MCF 10A (cell line): Measurements from ENCODE around the gene MUC5AC. TPM values are rescaled to one million over a fixed set of nuclear protein-coding genes. Genes with fewer than 3 reads are reported as not detected.

Experiments used
- BruUV-seq: library from RNA; stranded (reverse); fragments of 400-500 nt; replicated peaks from 2 replicates; lab custom pipeline; 2021; lab: Mats Ljungman, UMichigan
- CTCF ChIA-PET: fragments of 300-600 bp; sonication (Branson Sonifier 250); formaldehyde crosslinking; extraction: SDS; loops from one replicate; lab custom pipeline; 2021; ENCODE audit warnings: antibody characterized with exemption, inconsistent platforms; lab: Yijun Ruan, JAX
- POLR2A ChIA-PET: fragments of 300-600, 350-650 bp; sonication (Branson Sonifier 250); formaldehyde crosslinking; extraction: SDS; loops from one replicate; lab custom pipeline; 2020; ENCODE audit warnings: antibody characterized with exemption, inconsistent platforms; lab: Yijun Ruan, JAX
- DNase-seq: peaks from one replicate; pipeline ENCODE4 v3.0.0-alpha.2; 2018; ENCODE audit not compliant: unreplicated experiment
- H3K27ac Mint-ChIP-seq: one replicate; pipeline ENCODE4 v1.8.0; 2022; ENCODE audit warnings: mild to moderate bottlenecking, low read depth, mixed read lengths; ENCODE audit not compliant: unreplicated experiment
- H3K27me3 Mint-ChIP-seq: one replicate; pipeline ENCODE4 v1.8.0; 2022; ENCODE audit warnings: mixed read lengths; ENCODE audit not compliant: insufficient read depth, unreplicated experiment
- H3K36me3 Mint-ChIP-seq: one replicate; pipeline ENCODE4 v1.8.0; 2022; ENCODE audit warnings: mild to moderate bottlenecking, moderate library complexity, mixed read lengths; ENCODE audit not compliant: insufficient read depth, unreplicated experiment
- H3K4me1 Mint-ChIP-seq: one replicate; pipeline ENCODE4 v1.8.0; 2022; ENCODE audit warnings: mixed read lengths; ENCODE audit not compliant: insufficient read depth, unreplicated experiment
- H3K4me3 Mint-ChIP-seq: one replicate; pipeline ENCODE4 v1.8.0; 2022; ENCODE audit warnings: mild to moderate bottlenecking, moderate library complexity, mixed read lengths; ENCODE audit not compliant: unreplicated experiment
- H3K9me3 Mint-ChIP-seq: one replicate; pipeline ENCODE4 v1.8.0; 2022; ENCODE audit warnings: mixed read lengths; ENCODE audit not compliant: unreplicated experiment
- intact Hi-C: fragments of 100-400 bp; cut with micrococcal nuclease; formaldehyde crosslinking; loops from 2 replicates; pipeline ENCODE4 v1.14.1; 2022
- total RNA-seq: library from RNA; stranded (reverse); gene quantifications from 2 replicates; pipeline ENCODE4 v1.2.3, GENCODE V29; 2022
- TF ChIP-seq, protein P1 (sequence below): fragments of 200-600 bp; IDR thresholded peaks from one replicate; pipeline ENCODE4 v1.8.0; 2022; ENCODE audit warnings: antibody characterized with exemption, mild to moderate bottlenecking; ENCODE audit not compliant: unreplicated experiment

The MUC5AC gene
- total RNA-seq, 1 experiment from 2014 or later = not detected

DNA sequence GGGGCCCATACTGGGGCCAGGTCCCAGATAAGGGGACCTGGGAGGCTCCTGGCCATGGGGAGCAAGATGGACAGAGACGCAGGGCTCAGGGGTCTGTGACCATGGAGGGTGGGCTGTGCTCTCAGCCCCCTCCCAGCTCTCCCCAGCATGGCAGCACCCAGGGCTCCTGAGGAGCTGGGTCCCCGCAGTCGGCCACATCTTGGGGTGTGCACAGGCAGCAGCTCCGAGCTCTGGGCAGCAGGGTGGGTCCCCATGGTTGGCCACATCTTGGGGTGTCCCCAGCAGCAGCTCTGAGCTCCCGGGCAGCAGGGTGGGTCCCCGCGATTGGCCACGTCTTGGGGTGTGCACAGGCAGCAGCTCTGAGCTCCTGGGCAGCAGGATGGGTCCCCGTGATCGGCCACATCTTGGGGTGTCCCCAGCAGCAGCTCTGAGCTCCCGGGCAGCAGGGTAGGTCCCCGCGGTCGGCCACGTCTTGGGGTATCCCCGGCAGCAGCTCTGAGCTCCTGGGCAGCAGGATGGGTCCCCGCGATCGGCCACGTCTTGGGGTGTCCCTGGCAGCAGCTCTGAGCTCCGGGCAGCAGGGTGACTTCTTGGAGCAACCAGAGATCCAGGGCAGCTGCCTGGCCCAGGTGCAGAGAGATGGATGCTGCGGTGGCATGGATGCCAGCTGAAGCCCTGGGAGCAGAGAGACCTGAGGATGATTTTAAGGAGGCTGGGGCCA lies 46.8 kb downstream of the MUC5AC start:
- no peaks in the 10 kb centered on the region for H3K27me3 Mint-ChIP-seq
- no peaks in the 10 kb centered on the region for H3K4me1 Mint-ChIP-seq
- H3K36me3 Mint-ChIP-seq = no peaks in the 10 kb centered on the region
- TF ChIP-seq, protein P1, sequence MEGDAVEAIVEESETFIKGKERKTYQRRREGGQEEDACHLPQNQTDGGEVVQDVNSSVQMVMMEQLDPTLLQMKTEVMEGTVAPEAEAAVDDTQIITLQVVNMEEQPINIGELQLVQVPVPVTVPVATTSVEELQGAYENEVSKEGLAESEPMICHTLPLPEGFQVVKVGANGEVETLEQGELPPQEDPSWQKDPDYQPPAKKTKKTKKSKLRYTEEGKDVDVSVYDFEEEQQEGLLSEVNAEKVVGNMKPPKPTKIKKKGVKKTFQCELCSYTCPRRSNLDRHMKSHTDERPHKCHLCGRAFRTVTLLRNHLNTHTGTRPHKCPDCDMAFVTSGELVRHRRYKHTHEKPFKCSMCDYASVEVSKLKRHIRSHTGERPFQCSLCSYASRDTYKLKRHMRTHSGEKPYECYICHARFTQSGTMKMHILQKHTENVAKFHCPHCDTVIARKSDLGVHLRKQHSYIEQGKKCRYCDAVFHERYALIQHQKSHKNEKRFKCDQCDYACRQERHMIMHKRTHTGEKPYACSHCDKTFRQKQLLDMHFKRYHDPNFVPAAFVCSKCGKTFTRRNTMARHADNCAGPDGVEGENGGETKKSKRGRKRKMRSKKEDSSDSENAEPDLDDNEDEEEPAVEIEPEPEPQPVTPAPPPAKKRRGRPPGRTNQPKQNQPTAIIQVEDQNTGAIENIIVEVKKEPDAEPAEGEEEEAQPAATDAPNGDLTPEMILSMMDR = no peak
- no TSS peak for BruUV-seq
- POLR2A ChIA-PET = interaction anchor here (1.1 kb wide), 1 partner anchor 57 kb away, joined by 3 read pairs; no protein-coding TSS in a partner anchor
- no peak for DNase-seq
- H3K9me3 Mint-ChIP-seq = no peaks in the 10 kb centered on the region
- H3K27ac Mint-ChIP-seq = no peak overlapping the region
- CTCF ChIA-PET = interaction anchor here (0.7 to 1.4 kb wide), 5 partner anchors 307 to 775 kb away, joined by 3 to 6 read pairs (median 5); no protein-coding TSS in a partner anchor
- no peak overlapping the region for H3K4me3 Mint-ChIP-seq
- intact Hi-C loops = loop anchor here (5.0 to 10.0 kb wide), 2 partner anchors 90 to 103 kb away; partner anchors contain the start of gene TOLLIP

DNA sequence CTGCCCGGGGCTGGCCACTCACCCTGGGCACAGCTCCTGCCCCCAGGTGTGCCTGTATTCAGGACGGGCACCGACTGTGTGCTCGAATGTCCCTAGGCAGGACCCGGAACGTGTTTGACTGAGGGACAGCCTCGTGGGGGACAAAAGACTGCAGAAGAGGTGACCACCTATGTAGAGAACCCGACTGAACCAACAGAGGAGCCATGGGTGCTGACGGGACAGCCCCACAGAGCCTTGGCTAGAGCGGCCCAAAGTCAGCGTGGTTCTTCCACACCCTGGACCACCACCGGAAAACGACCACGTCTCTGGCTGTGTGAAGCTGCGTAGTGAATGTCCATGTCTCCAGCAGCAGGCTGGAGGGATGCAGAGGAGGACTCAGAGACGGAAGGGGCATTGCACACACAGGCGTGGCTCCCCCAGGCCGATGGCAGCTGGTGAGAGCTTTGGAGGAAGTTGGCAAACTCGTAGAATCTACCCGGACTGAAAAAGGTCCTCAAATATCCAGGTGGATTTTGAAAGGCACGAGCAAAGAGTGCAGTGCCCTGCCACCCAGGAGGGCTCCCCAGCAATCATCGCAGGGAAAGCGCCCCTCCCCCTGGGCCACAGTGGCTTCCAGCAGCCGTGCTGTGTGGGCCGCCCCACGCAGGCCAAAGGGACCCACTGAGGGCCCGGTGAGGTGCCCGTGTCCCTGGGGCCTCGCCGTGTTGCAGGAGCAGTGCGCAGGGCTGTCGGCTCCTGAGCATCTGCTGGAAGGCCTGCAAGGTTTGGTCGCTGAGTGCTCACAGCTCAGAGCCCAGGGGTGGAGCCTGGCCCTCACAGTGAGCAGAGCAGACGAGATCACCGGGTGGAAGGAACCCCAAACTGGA lies 47.6 kb downstream of the MUC5AC start:
- ChIA-PET CTCF (interaction anchor here (0.8 to 1.4 kb wide), 3 partner anchors 310 to 701 kb away, joined by 3 to 6 read pairs (median 6); no protein-coding TSS in a partner anchor), POLR2A (interaction anchor here (1.1 kb wide), 1 partner anchor 57 kb away, joined by 3 read pairs; no protein-coding TSS in a partner anchor)
- H3K27ac Mint-ChIP-seq = no peak overlapping the region
- intact Hi-C loops = loop anchor here (10.0 kb wide), 1 partner anchor 91 kb away; no protein-coding TSS in a partner anchor
- TF ChIP-seq, protein P1 = no peak
- no peak overlapping the region for H3K4me3 Mint-ChIP-seq
- no peaks in the 10 kb centered on the region for H3K9me3 Mint-ChIP-seq
- no peaks in the 10 kb centered on the region for H3K27me3 Mint-ChIP-seq
- no peak for DNase-seq
- BruUV-seq = no TSS peak
- H3K36me3 Mint-ChIP-seq = no peaks in the 10 kb centered on the region
- H3K4me1 Mint-ChIP-seq = no peaks in the 10 kb centered on the region

DNA sequence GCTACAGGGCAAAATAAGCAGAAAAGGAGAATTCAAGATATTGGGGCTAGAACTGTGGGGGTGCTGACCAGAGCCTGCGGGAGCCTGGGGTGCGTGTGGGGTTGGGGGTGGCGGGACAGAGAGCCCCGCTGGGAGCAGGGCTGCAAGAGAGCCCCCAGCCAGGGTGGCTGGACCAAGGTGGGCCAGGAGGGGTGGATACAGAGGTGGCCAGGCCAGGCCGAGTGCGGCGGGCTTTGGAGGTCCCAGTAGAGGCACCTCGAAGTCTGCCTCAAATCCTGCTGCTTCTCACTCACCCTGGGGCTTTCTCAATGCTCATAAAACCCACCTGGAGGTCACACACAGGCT lies 48.2 kb downstream of the MUC5AC start:
- POLR2A ChIA-PET = no interaction called here
- Mint-ChIP-seq H3K9me3 (no peaks in the 10 kb centered on the region), H3K36me3 (no peaks in the 10 kb centered on the region), H3K4me1 (no peaks in the 10 kb centered on the region), H3K27ac (no peak overlapping the region), H3K4me3 (no peak overlapping the region), H3K27me3 (peaks cover 4% of the 10 kb centered on the region)
- CTCF ChIA-PET = no interaction called here
- BruUV-seq = no TSS peak
- intact Hi-C loops = loop anchor here (10.0 kb wide), 1 partner anchor 91 kb away; no protein-coding TSS in a partner anchor
- no peak for DNase-seq
- TF ChIP-seq, protein P1 = no peak
